Mesodermal cell (in vitro differentiated cells): ENCODE measurements around the gene VCAN. TPM values are rescaled to one million over a fixed set of nuclear protein-coding genes. Genes with fewer than 3 reads are reported as not detected.
"Not testable (repeated sequence)": the region's sequence is repeated elsewhere in the genome, so short reads cannot be mapped to it uniquely, and the experiment has no call there.

Source experiments
- H3K27ac ChIP-seq: 2 replicates; pipeline ENCODE4 v1.7.0; 2013; ENCODE audit warnings: mild to moderate bottlenecking, low read depth, low read length, moderate library complexity; ENCODE audit not compliant: severe bottlenecking
- H3K36me3 ChIP-seq: 2 replicates; pipeline ENCODE4 v1.7.1; 2013; ENCODE audit warnings: mild to moderate bottlenecking, low read length, moderate library complexity; ENCODE audit not compliant: control insufficient read depth, insufficient read depth
- H3K4me1 ChIP-seq: one replicate; pipeline ENCODE4 v1.7.1; 2013; ENCODE audit warnings: mild to moderate bottlenecking, low read length; ENCODE audit not compliant: insufficient read depth, control insufficient read depth, poor library complexity, severe bottlenecking
- H3K4me3 ChIP-seq: 2 replicates; pipeline ENCODE4 v1.7.0; 2013; ENCODE audit warnings: low read length, control low read depth, mild to moderate bottlenecking; ENCODE audit not compliant: insufficient read depth, poor library complexity, severe bottlenecking; ENCODE audit errors: extremely low read depth
- H3K9me3 ChIP-seq: 2 replicates; pipeline ENCODE4 v1.7.1; 2013; ENCODE audit warnings: mild to moderate bottlenecking, low read length, moderate library complexity; ENCODE audit not compliant: control insufficient read depth
- WGBS, 2 experiments: methylation state at CpG; one replicate each; pipeline ENCODE4 v1.1.5; 2013; ENCODE audit warnings: missing lambda C conversion rate in 2 of 2; ENCODE audit not compliant: insufficient coverage in 2 of 2; 5-methylcytosine and 5-hydroxymethylcytosine counted together
- polyA plus RNA-seq, 2 experiments: library from polyadenylated mRNA; stranded (reverse); fragments of 50-300 nt; gene quantifications; one replicate each; pipeline ENCODE4 v1.2.3, GENCODE V29; 2013

Gene VCAN
- 178 TPM for polyA plus RNA-seq (2013, experiment 1 of 2)
- 171 TPM for polyA plus RNA-seq (2013, experiment 2 of 2)

DNA sequence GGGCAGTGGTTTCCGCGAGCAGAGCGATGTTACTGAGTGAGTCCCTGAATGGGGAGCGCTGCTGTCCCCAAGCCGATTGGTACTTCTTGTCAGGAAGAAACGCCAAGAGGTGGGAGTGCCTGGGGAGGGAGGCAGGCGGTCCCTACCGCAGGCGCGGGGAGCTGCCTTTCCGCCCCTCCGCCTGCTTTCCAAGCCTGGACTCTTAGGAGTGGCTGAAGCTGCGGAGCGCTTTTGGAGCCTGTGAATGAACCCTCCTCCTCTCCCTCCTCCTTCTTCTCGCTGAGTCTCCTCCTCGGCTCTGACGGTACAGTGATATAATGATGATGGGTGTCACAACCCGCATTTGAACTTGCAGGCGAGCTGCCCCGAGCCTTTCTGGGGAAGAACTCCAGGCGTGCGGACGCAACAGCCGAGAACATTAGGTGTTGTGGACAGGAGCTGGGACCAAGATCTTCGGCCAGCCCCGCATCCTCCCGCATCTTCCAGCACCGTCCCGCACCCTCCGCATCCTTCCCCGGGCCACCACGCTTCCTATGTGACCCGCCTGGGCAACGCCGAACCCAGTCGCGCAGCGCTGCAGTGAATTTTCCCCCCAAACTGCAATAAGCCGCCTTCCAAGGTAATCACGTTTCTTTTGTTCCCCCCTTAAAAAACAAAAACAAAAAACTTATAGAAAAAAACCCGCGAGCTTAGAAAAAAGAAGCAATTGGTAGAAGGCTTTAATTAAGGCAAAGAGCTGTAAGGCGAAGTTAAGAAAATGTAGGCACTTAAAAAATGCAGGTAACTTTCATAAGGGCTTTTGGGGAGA is at the start of gene VCAN:
VCAN (plus strand) TSS at position 340 of the 808 bp plus-strand sequence. CDS start 11,775 bp downstream, outside the sequence.
- WGBS, 2 experiments, result 0% methylated on average over 22 to 33 of the region's 43 CpGs
- H3K9me3 ChIP-seq, result no peaks in the 10 kb centered on the region
- peak within 1 kb of the TSS; percentile 68 for H3K27ac ChIP-seq
- peaks cover 9% of the 10 kb centered on the region for H3K4me1 ChIP-seq
- peak within 1 kb of the TSS; percentile 78 for H3K4me3 ChIP-seq
- no peaks in the 10 kb centered on the region for H3K36me3 ChIP-seq

DNA sequence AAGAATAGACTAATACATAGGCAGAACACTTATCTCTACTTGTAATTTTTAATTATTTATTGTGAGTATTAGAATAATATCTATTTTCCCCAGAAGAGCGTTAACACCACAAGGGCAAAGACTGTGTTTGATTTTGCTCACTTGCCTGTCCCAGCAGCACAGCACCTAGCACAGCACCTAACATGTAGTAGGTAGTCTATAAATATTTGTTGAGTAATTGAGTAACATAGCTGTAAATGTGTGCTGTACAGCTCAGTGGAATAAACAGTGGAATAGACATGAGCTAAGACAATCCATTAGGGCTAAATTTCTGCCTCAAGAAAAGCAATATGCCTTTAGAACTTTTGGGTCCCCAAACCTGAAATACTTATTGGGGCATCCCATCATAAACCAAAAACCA is 49.3 kb upstream of the VCAN start:
- no peak overlapping the region for H3K27ac ChIP-seq
- no peaks in the 10 kb centered on the region for H3K9me3 ChIP-seq
- no peaks in the 10 kb centered on the region for H3K4me1 ChIP-seq
- H3K4me3 ChIP-seq, result no peak overlapping the region
- WGBS, 2 experiments, result no CpG with 5 or more reads among the region's 1 CpG
- no peaks in the 10 kb centered on the region for H3K36me3 ChIP-seq

DNA sequence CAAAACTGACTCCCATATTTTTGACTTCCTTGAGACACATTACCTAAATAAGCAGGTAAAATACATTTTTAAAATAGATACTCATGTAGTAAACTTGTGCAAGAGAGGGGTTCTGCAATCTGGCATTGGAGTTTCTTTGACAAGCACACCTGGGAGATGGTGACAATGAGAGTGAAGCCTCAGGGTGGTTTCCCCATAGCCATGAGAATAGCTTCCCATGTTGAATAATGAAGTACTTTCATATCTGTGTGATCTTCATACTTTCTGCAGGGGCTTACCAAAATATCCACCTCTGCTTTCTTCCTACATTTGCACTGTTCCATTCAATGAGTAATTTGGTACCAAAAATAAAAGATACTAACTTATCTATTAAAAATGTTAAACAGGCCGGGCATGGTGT is 44.7 kb upstream of the VCAN start:
- H3K4me1 ChIP-seq, result no peaks in the 10 kb centered on the region
- no peak overlapping the region for H3K27ac ChIP-seq
- H3K36me3 ChIP-seq, result no peaks in the 10 kb centered on the region
- H3K9me3 ChIP-seq, result no peaks in the 10 kb centered on the region
- WGBS, 2 experiments, result no CpG with 5 or more reads among the region's 1 CpG
- no peak overlapping the region for H3K4me3 ChIP-seq

DNA sequence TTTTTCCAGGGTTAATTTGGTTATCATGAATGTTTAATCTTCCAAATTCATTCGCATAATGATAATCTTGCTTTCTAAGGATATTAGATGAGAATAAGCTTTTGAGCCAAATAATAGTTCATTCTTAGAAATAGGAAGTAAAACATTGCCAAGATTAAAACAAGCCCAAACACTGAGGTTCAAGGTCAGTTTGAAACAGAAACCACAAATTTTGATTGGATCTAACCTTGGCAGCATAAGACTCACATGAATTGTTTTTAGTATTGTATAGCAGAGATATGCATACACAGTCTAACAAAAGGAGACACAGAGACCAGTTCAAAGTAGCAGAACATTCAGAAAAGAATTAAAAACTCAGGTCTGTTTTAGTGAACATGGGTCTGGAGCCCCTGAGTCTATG is 43.4 kb upstream of the VCAN start:
- no peaks in the 10 kb centered on the region for H3K9me3 ChIP-seq
- H3K4me1 ChIP-seq, result no peaks in the 10 kb centered on the region
- H3K4me3 ChIP-seq, result no peak overlapping the region
- WGBS, 2 experiments, result no CpG with 5 or more reads among the region's 1 CpG
- H3K27ac ChIP-seq, result no peak overlapping the region
- no peaks in the 10 kb centered on the region for H3K36me3 ChIP-seq

DNA sequence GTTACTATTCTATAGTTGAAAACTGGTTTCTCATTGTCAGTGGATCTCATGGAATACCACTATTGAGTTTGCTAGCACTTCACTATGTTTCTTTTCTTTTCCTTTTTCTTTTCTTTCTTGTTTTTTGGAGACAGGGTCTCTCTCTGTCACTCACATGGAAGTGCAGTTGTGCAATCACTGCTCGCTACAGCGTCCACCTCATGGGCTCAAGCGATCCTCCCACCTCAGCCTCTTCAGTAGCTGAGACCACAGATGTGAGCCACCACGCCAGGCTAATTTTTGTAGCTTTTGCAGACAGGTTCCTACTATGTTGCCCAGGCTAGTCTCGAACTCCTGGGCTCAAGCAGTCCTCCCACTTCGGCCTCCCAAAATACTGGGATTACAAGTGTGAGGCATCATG is 42.7 kb upstream of the VCAN start:
- Histone ChIP-seq H3K4me3 (no peak overlapping the region), H3K27ac (no peak overlapping the region), H3K36me3 (no peaks in the 10 kb centered on the region), H3K4me1 (no peaks in the 10 kb centered on the region), H3K9me3 (no peaks in the 10 kb centered on the region)
- 92 to 97% methylated on average over 5 to 6 of the region's 6 CpGs for WGBS, 2 experiments

DNA sequence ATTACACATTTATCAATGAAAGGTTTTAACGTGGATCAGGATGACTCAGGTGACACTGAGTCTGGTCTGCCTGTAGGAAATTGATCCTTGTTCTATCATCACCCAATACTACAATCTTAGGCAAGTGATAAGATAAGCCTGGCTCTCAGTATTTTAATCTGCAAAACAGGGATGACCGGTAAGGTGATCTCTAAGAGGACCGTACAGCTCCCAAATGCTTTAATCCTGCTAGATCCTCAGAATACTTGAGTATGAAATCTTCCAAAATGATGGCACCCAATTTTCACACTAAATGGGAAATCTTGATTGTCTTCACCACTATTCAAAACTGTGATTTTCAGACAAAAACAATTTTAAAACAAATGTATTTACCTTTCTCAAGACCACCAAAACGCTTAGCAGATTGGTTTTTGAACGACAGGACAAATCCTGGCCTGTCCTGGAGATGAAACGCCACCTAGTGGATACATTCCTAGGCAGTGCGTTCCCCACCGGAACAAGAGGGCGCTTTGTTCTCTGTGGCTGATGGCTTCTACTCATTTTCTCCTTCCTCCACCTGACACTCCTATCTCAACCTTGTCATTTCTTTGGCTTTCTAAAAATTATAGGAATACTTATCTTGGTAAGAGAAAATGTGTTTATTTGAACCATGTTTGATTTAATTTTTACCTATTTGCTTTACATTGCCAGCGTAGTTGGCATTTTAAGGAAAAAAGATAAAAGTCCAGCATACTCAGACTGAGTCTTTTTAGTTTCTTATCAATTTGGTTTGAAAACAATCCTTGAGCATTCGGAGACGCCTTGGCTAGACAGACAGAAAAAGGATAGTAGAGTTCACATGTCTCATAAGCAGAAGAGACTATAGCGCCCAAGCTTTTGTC is 41.2 kb upstream of the VCAN start:
- Histone ChIP-seq H3K36me3 (no peaks in the 10 kb centered on the region), H3K4me1 (no peaks in the 10 kb centered on the region), H3K9me3 (no peaks in the 10 kb centered on the region), H3K4me3 (no peak overlapping the region), H3K27ac (no peak overlapping the region)
- 38% methylated on average over 5 to 8 of the region's 13 CpGs for WGBS, 2 experiments

DNA sequence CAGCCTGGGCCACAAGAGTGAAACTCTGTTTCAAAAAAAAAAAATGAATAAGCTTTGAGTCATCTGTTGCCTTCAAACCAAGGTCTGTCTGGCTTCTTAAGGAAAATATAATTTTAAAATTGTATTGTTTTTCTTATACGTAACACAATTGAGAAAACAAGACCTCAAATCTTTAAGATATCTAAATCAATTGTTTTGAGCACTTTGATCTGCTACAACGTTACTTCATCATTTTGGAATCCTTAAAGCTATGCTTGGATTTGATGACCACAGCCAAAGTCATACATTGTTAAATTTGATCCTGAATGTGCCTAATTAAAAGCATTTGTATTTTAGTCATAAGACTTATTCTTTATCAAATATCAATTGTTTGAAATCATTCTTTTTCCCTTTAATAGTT is 37.7 kb upstream of the VCAN start:
- whole genome bisulfite sequencing, 2 experiments, result 50% methylated on average over 1 of the region's 2 CpGs; no CpG with 5 or more reads in 1 of the 2 experiments
- H3K9me3 ChIP-seq, result no peaks in the 10 kb centered on the region
- no peak overlapping the region for H3K4me3 ChIP-seq
- H3K36me3 ChIP-seq, result no peaks in the 10 kb centered on the region
- no peaks in the 10 kb centered on the region for H3K4me1 ChIP-seq
- H3K27ac ChIP-seq, result no peak overlapping the region

DNA sequence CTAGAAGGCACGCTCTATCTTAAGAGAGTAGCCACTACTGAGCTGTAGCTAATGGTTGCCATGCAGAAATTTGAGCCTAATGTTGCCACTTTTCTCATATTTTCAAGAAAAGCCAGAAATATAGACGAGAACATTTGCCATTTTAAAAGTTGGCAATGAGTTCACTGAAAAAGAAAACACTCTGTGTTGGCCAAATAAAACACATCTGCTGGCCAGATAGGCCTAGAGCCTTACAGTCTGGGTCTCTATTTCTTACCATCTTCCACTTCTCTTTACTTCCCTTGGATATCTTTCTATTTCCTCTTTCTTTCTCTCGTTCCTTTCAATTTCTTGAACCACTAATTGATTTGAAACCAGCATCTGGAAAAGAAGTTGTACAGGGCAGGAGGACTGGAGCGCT is 36.6 kb upstream of the VCAN start:
- WGBS, 2 experiments, result 85 to 89% methylated on average over 3 of the region's 4 CpGs
- no peak overlapping the region for H3K27ac ChIP-seq
- H3K4me1 ChIP-seq, result no peaks in the 10 kb centered on the region
- no peaks in the 10 kb centered on the region for H3K9me3 ChIP-seq
- H3K36me3 ChIP-seq, result no peaks in the 10 kb centered on the region
- no peak overlapping the region for H3K4me3 ChIP-seq

DNA sequence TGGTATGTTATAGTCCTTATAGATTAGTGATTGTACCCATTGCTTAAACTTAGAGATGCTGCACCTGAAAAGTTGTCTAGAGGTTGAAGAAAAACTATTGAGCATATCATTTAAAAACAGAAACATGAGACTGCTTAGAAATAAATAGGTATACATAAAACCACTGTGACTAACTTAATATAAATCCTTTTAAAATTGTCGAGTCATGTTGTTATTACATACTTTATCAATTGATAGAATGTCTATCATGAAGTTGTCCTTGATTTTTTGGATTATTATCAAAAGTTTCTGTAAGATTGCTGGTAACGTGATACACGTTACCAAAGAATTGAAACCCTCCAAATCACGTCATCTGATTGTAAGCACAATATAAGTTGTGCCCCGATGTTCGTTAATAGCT is 35.3 kb upstream of the VCAN start:
- H3K4me1 ChIP-seq, result no peaks in the 10 kb centered on the region
- H3K27ac ChIP-seq, result no peak overlapping the region
- no peaks in the 10 kb centered on the region for H3K36me3 ChIP-seq
- no peaks in the 10 kb centered on the region for H3K9me3 ChIP-seq
- no peak overlapping the region for H3K4me3 ChIP-seq
- WGBS, 2 experiments, result 93 to 100% methylated on average over 2 to 5 of the region's 6 CpGs

DNA sequence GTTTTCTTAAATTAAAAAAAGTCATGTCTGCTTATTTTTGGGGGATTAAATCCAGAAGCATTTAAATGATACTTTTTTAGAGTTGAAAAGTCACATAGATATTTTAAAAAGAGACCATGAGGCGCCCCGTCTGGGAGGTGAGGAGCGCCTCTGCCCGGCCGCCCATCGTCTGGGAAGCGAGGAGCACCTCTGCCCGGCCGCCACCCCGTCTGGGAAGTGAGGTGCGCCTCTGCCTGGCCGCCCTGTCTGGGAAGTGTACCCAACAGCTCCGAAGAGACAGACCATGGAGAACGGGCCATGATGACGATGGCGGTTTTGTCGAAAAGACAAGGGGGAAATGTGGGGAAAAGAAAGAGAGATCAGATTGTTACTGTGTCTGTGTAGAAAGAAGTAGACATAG is 33.8 kb upstream of the VCAN start:
- WGBS, 2 experiments, result 97% methylated on average over 11 to 17 of the region's 17 CpGs
- not testable (repeated sequence) for H3K4me1 ChIP-seq, H3K27ac ChIP-seq, H3K36me3 ChIP-seq, H3K4me3 ChIP-seq, H3K9me3 ChIP-seq
